SK-N-DZ (cell line): ENCODE measurements around the gene AKNA.

ENCODE experiments used
- DNase-seq: peaks from one replicate; pipeline ENCODE4 v3.0.0-alpha.2; 2015; ENCODE audit warnings: low spot score

AKNA gene

DNA sequence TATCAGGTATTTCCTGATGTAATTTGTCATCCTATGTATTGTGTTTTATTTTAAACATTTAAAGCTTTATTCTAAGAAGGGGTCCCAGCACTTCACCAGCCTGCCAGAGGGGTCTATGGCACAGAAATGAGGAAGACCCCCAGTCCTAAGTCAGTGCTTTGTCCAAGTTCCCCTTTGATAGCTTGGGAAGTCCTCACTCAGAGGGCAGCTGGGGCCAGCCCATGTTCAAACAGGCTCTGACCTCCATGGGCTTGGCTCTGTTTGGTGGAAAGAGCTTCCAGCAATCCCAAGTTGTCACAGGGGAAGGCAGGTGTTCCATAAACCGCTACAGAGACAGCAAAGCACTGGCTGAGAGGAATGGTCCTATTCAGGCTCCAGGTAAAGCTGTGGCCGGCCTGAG lies 26.6 kb upstream of the AKNA start:
- DNase-seq = no peak

DNA sequence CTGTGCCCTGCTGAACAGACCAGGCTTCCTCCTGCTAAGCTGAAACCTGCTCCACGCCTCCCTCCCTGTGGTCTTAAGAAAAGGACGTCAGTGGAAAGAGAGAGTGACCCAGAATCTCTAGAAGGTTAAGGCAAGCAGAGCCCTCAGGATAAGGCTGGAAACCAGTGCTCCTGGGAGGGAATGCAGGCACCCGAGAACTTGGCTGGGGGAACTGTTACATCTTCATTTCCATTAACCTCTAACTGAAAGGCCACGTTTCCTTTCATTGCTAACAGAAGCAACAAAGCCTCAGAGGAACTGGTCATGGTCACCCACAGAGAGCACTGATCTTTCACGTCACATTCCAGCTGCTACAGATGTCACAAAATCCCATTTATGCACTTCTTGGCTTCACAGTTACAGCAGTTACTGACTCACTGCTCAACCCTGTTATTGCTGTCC lies 26.1 kb upstream of the AKNA start:
- no peak for DNase-seq

DNA sequence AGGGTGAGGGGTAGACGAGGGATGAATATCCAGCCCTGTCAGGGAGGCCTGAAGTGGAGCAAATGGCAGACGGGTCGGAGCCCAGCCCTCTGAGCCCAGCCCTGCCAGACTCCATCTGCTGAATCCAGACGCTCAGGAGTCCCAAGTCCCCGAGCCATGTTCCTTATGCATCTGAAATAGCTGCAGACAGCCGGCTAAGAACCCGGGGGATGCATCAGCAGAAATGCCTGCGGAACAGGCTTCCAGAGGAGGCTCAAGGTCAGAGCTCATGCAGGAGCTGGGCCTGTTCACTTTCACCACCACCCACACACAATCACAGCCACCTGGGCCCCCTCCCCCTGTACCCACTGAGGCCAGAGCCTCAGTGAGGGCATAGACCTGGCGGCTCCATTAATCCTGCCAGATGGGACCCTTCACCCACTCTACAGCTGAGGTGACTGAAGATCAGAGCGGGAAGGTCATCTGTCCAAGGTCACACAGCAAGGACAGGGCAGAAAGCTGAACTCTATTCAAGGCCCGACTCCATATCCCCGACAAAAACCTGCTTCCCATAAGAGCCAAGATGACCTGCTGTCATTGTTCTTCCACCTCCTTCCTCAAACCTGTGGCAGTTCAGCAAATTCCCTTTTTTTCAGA lies 24.4 kb upstream of the AKNA start:
- no peak for DNase-seq

DNA sequence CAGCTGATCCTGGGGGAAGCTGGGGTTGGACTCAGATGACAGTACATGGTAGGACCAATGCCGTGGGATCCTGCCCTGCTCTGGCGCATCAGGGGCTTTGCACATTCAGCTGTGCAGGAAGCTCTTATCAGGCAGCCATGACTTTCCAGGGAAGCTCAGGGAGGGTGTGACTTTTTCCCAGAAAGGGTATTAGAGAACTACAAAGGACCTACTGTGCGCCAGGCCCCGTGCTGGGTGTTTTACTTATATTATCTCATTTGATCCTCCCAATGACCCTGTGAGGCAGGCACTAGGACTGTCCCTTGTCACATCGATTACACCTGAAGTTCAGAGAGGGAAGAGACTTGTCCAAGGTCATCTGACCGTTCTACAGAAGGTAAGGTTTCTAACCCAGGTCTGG lies 23.7 kb upstream of the AKNA start:
- no peak for DNase-seq

DNA sequence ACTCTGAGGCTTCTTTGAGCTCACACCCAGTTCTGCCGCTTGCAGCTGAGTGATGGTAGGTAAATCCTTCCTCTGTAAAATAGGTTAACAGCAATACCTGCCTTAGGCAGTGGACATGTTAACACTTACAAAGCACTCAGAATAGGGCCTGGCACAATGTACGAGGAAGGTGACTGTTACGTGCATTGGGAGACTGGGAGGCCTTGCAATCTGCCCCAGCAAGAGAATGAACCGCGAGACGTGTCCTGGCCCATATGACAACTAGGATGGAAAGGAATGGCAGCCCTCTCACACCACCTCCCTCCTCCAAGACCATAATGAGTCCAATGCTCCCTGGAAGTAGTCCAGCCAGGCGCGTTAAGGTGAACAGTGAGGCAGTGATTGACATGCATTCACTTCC lies 23.1 kb upstream of the AKNA start:
- no peak for DNase-seq

DNA sequence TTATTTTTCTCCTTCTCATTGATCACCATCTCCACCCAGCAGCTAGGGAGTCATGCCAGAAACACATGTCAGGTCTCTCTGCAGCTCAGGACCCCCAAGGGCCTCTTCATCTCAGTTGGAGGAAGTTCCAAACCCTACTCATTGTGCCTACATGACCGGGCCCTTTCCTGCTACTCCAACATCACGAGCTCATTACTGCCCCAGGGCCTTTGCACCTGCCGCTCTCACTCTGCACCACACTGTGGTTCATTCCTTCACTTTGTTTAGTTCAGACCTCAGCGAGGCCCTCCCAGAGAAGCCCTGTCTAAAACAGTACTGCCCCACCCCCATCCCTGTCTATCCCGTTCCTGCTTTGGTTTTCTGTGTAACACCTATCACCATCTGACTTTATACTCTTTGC lies 22.1 kb upstream of the AKNA start:
- DNase-seq = no peak

DNA sequence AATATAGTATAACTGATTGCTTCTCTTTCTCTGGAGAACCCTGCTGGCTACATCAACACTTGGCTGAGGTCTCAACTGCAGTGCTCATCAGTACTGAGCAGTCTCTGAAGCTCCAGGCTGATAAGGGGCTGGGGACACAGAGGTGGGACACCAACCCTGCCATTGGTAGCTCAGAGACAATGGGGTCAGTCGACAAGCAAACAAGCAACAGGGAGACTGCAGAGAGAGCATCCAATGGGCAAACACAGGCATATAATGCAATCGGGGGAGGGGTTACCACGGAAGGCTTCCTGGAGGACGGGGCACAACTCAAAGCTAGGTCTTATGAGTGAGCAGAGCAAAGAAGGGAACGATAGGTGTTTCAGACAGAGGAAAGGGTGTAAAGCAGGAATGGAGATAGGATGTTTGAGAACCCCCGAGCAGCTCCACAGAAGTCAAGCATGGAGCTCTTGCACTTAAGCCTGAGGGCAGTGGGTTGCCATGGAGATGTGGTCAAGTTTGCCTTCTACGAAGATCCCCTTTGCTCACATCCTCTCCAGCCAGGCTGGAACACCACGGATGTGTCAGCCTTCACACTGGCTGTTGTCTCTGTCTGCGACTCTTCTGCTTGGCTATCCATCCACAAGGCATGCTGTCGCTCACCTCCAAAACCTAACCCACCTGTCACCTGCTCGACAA lies 21.5 kb upstream of the AKNA start:
- DNase-seq = no peak

DNA sequence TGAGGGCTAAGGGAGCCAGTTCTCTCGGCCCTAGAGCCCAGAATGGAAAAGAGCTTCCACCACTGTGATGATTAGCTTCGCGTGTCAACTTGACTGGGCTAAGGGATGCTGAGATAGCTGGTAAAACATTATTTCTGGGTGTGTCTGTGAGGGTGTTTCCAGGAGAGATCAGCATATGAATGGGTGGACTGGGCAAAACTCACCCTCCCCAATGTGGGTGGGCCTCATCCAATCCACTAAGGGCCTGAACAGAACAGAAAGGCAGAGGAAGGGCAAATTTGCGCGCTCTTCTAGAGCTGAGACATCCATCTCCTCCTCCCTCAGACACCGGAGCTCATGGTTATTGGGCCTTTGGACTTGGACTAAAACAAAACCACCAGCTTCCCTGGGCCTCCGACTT lies 20.9 kb upstream of the AKNA start:
- no peak for DNase-seq

DNA sequence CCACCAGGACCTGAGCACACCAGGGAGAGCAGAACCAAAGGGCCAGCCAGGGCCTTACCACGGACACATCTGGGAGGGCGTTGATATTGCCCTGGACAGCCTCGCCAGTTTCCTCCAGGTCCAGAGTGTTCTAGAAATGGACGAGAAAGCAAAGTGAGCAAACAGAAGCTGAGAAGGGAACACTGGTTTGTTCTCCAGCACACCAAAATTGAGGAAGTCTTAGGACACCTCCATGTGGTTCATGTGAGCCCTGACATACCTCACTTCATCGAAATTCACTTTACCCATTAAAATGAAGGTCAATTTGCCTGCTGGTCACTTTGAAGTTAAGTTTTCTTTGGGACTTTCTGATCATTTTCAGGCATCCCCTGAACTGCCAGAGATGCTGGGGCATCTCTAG lies 20.1 kb upstream of the AKNA start:
- DNase-seq = no peak

DNA sequence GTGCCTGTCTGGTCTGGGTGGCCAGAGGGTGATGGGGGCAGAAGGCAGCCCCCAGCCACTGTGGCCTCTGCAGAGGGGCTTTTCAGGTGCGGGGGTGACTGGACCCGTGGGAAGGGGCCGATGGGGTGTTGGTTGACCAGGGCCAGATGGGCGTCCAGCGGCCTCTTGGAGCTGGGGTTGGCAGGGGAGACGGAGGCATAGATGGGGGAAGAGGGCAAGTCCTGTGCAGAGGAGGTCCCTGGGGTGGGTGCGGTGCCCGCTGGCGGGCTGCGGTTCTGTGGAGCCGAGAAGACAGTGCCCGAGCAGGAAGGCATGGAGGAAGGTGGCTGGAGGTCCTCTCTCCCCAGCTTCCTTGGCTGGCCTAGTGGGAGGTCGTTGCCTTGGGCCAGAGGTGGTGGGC lies 18.7 kb upstream of the AKNA start:
- no peak for DNase-seq

DNA sequence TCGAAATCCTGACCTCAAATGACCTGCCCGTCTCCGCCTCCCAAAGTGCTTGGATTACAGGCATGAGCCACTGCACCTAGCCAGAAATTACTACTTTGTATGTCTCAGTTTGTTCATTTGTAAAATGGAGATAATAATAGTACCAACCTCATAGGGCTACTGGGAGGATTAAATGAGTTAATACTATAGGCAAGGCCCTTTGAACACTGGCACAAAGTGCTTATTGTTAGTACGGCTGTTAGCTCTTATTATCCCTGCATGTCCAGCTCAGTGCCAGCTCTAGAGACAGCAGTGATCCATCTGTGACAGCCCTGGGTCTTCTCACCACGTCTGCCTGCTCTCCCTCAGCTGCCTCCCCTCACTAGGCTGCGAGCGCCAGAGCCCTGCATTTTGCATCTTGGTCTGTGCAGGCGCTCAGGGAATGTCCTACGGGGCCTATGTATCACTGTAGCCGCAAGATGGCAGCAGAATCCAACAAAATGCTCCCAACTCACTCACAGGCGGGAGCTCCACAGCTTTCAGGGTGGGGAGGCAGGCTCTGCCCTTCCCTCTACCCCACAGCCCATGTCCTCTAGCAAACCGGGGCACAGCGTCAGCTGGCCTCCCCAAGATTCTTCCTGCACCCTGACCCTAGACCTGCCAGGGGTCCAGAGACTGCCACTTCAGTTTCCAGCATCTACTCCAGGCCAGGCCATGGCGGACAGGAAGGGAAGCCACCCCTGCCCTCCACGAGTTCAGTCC lies 17.7 kb upstream of the AKNA start:
- DNase-seq = peak; percentile 78

DNA sequence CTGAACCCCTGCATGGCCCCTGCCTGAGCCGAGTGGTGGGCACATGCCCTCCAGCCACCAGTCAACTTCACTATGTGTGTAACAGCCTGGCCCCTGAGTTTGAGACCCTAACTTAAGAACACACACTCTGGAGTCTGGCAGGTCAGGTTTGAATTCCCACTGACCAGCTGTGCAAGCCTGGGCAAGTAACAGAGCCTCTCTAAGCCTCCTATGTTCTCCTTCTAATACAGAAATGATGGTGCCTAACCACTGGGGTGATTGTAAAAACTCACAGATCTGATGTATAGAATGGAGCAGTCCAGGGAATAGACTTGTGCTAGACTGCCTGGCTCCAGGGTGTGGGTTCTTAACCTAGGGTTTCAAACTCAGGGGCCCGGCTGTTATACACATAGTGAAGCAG lies 16.7 kb upstream of the AKNA start:
- DNase-seq = no peak

DNA sequence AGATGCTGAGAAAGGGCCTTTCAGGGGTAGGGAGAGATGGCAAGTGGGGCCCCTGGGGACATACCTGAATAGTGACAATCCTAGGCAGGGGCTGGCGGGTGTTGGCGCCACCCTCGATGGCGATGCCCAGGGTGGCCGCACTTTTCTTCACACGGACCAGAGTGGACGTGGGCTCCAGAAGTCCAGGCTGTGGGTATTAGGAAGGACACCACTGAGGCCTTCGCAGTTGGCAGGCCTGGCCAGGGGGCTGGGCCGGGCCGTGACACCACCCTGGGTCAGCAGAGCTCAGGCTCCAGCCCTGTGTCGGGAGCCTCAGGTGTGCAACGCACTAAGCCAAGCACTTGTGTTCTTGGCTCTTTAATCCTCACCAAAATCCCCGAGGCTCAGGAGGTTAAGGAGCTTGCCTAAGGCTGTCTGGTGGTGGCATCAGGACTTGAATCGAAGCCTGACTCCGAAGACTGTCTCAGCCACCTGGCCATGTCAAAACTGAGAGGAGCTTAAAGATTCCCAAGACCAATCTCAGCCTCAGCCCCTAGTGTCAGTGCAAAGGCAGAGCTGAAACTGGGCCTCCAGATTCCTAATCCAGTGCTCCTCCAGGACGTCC lies 15.5 kb upstream of the AKNA start:
- no peak for DNase-seq

DNA sequence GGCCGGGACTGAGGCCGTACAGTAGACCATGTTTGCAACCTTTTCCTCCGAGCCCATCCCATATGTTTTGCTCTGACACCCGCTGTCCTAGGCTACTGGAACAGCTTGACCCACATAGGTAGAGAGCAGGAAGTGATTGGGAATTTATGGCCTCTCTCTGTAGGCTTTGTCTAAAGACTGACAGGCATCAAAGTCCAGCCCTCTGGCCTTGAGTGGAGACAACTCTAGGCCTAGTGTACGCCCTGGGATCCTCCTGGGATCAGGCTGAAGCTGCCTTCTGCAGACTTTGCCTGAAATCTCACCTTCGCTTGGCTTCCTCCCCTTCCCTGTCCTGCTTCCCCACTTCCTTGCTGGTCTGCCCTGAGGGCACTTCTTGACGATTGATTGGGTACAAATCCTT lies 13.6 kb upstream of the AKNA start:
- no peak for DNase-seq

DNA sequence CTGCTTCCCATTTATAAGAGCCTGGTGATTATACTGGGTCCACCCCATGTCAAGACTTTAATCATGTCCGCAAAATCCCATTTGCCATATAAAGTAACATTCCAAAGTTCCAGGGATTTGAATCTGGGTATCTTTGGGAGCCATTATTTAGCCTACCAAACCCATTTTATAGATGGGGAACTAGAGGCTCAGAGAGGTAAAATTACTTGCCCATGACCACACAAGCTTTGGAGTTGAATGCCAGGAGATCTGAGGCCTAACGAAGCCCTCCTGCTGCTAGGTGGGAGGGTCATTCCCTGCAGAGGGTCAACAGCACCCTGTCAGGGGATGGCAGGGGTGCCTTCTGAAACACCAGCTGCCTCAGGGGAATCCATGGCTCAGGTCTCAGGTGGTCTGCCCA lies 13.0 kb upstream of the AKNA start:
- no peak for DNase-seq

DNA sequence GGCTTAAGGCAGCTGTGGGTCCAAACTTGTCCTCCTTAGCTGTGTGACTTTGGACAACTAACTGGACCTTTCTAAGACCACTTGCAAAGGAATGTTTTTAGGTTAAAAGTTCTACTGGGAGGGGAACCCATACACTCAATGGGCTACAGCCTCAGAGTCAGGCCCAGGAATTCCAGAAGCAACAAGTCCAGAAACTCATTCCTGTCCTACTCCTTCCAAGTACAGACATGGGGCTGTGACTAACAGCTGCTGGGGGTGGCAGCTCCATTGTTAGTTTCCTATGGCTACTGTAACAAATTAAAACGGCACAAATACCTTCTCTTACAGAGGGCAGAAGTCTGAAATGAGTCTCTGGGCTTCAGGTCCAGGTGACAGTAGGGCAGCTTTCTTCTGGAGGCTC lies 12.4 kb upstream of the AKNA start:
- no peak for DNase-seq

DNA sequence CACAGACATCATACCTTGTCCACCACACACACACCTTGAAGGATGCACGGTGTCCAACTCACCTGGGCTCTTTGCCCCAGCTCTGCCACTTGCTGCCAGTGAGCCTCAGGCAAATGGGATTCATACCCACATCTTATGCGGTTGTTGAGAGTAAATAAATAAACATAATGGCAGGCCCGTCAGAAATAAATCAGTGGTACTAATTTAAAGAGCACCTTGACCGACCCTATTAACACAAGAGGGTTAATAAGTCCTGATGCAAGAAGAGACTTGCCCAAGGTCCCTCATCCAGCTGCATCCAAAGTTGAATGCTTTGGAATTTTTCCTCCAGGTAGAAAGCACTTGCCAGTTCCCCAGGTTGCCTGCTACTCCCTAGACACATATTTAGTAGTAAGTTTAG lies 11.6 kb upstream of the AKNA start:
- no peak for DNase-seq

DNA sequence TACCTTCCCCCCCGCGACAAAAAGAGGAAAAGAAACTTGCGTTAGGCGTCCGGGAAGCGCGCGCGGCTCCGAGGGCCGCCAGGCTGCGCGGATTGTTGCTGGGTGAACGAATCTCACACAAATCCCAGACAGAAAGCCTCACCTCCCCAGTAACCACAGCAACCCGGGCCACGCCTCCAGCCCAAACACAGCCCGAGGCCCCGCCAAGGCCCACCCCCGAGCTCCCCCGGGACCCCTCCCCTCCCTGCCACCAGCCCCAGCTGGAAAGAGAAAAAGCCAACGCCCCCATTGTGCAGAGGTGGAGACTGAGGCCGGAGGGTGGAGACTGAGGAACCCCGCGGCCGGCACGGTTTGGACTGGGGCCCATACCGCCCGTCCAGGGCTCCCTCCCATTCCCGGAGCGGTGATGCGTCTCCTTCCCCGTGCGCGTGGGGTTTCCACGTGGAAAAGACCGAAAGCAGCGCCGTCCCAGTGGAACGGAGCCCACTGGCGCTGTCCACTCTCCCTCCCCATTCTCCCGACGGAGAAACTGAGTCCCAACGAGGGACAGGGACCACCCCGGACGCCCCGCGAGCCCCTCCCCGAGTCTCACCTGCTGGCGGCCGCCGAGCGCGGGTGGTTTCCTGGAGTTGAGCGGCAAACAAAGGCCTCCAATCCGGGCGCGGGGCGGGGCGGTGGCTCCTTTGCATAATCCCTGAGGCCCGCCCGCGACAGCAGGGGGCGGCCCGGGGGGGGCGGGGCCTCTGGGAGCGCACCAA lies 10.2 kb upstream of the AKNA start:
- peak; percentile 88 for DNase-seq

DNA sequence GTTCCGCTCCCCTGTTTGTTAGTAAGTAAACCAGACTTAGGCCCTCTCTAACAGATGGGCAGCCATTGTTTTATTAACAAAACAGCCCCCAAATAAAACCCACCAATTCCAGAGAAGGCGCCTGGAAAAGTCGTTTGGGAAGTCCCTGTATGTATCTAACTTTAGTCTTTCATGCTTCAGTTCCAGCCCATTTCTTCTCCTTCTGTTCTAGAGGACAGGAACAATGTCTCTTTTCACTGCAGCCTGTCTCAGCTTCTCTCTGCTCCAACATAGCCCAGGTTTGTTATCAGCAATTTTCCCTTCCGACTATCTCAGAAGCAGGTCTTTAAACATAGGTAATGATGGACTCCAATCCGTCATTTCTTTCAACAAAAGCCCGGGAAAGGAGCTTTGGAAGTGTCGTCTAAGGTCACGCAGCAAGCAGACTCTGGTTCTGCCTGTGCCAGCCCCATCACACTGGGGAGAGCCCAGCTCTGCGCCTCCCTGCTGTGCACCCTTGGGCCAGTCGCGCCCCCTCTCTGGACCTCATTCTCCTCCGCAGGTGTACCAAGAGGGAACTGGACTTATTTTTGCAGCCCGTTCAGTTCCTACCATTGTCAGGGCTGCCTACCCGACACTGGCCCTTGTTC lies 9.6 kb upstream of the AKNA start:
- DNase-seq = no peak

DNA sequence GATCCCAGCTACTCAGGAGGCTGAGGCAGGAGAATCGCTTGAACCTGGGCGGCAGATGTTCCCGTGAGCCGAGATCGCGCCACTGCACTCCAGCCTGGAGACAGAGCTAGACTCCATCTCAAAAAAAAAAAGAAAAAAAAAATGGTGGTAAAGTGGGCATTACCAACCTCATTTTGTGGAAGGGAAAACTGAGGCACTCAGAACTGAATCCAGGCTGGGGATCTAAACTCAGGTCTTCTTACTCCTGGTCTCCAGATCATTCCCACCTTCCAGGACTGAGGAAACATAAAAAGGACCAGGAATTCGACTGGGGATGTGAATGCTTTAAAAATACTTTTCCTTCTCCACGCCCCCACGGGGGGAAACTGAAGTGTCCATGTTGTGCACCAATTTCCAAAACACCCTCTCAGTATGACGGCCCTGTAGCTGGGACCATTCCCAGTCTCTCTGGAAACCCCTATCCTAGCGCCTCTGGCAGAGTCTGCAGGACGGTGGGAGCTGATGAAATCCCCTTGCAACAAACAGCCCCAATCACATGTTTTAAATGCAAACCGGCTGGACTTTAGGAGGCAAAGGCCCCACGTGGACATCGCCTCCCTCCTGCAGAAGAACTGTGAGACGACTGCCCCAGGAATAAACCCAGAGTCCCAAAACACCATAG lies 8.9 kb upstream of the AKNA start:
- no peak for DNase-seq

DNA sequence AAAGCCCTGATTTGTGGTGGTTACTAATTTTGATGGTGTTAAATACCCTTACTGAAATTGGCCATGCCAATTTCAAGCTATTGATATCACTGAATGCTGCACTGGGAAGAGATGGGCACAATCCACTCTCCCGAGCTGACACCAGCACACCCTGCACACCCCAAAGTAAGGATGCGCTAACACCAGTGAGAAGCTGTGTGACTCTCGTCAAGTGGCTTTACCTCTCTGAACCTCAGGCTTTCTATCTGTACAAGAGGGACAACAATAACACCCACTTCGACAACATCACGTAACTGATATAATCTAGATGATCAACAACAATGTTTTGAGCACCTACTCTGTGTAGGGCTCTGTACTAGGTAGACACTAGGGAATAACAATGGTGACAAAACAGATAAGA lies 8.0 kb upstream of the AKNA start:
- no peak for DNase-seq
